ENCODE results near the gene CD300A. TPM values are rescaled to one million over a fixed set of nuclear protein-coding genes. Genes with fewer than 3 reads are reported as not detected.
A peak's percentile ranks its signal among the peaks of the same experiment; 100 is the strongest.

Gene CD300A
- total RNA-seq, 4 donors from 2014 or later = 1.2 to 4.1 (median 2.4) TPM

DNA sequence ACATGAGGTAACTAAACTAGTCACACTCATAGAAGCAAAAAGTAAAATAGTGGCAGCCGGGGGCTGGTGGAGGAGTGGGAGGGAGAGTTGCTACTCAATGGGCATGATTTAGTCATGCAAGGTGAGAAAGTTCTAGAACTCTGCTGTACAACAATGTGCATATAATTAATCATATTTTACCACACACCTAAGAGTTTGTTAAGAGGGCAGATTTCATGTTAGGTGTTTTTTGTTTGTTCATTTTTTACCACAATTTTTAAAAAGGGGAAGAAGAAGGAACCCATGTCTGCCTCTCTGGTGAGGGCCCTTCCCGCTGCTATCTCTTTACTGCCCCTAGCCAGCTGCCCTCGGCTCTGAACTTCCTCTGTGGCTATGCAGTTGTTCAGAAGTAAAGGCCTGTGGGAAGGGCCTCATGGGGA is 53.6 kb downstream of the CD300A start:
- Histone ChIP-seq H3K27ac (replicated peaks in 1 of 4) (peak overlapping the region in 2 of 4 donors; percentile 51 to 65), H3K4me1 (no peaks in the 10 kb centered on the region), H3K9me3 (peaks cover 0 to 13% (median 5%) of the 10 kb centered on the region in 4 donors), H3K27me3 (peaks cover 0 to 6% (median 0%) of the 10 kb centered on the region in 4 donors), H3K36me3 (no peaks in the 10 kb centered on the region), H3K4me3 (no peak overlapping the region)
- intact Hi-C loops (cut with DNase I) = no loop called here
- TF ChIP-seq EP300 (IDR thresholded peaks at IDR 0.05) (no peak), POLR2AphosphoS5 (IDR thresholded peaks at IDR 0.05) (no peak), CTCF (IDR thresholded peaks at IDR 0.05) (no peak), POLR2A (IDR thresholded peaks at IDR 0.05; ENCODE audit: low read depth) (no peak)
- peak; percentile 62 for DNase-seq (ENCODE audit: extremely low spot score)
- WGBS = 80% methylated on average over 3 of the region's 3 CpGs

DNA sequence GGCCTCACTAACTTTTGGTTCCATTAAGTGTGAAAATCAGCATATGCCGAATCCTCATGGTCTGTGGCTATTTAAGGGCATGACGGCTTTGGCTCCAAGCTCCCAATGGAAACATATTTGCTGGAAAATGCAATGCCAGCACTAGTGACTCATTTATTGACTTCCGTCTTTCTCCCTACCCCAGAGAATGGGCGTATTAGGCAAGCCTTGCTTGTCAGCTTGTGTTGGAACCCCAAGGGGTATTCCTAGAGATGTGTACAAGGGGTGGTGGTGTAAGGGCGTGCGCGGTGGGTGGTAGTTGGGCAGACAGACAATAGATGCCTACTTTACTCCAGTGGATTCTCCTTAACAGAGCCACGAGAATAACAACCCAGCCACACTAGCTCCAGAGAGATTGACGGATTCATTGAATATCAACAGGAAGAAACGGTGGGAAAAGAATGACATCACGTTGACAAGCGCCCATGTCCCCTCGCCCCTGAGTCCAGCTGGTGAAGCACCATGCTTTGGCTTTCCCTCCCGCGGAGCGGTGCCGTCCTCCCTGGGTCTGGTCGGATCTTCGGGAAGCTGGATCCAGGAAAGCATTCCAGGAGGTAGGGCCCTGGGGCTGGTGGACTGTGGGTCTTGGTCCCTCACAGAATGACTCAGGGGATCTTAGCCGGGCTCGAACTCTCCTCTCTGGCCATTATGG is 54.5 kb downstream of the CD300A start:
- no peak overlapping the region for H3K4me3 ChIP-seq
- peak overlapping the region in 3 of 4 donors; percentile 40 to 65 (median 51) for H3K27ac ChIP-seq (replicated peaks in 1 of 4)
- H3K9me3 ChIP-seq = peaks cover 0 to 13% (median 5%) of the 10 kb centered on the region in 4 donors
- intact Hi-C loops (cut with DNase I) = no loop called here
- WGBS = 82% methylated on average over 21 of the region's 21 CpGs
- peaks cover 0 to 10% (median 0%) of the 10 kb centered on the region in 4 donors for H3K27me3 ChIP-seq
- no peaks in the 10 kb centered on the region for H3K4me1 ChIP-seq
- H3K36me3 ChIP-seq = no peaks in the 10 kb centered on the region
- DNase-seq (ENCODE audit: extremely low spot score) = peak; percentile 86
- TF ChIP-seq CTCF (IDR thresholded peaks at IDR 0.05) (no peak), POLR2AphosphoS5 (IDR thresholded peaks at IDR 0.05) (peak in 1 of 2 donors; percentile 34), EP300 (IDR thresholded peaks at IDR 0.05) (no peak)

DNA sequence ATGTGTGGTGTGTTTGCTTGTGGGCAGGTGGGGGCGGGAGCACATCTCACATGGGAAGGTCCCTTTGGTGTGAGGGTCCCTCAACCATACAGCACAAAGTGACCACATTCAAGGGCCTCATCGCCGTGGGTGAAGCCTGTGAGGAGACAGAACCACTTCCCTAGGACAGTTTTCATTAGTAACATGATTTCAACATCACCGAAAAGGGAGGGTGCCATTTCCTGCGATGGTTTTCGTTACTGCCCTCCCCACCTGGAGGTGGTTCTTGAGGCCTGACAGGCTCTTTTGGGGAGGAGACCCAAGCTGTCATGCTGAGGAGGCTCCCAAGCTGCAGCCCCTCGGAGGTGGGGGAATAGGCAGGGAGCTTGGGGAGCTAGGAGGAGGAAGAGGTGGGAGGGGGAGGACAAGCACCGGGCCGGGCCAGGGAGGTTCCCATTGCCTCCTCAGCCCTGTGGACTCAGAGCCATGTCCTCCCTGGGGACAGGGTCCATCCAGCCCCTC is 55.3 kb downstream of the CD300A start:
- Histone ChIP-seq H3K27ac (replicated peaks in 1 of 4) (peak overlapping the region; percentile 14 to 65 (median 46)), H3K36me3 (no peaks in the 10 kb centered on the region), H3K4me3 (no peak overlapping the region), H3K4me1 (no peaks in the 10 kb centered on the region), H3K27me3 (peaks cover 0 to 10% (median 0%) of the 10 kb centered on the region in 4 donors), H3K9me3 (peaks cover 0 to 13% (median 5%) of the 10 kb centered on the region in 4 donors)
- DNase-seq (ENCODE audit: extremely low spot score) = peak; percentile 87
- TF ChIP-seq POLR2A (IDR thresholded peaks at IDR 0.05; ENCODE audit: low read depth) = no peak
- no peak for TF ChIP-seq POLR2AphosphoS5 (IDR thresholded peaks at IDR 0.05)
- no peak for TF ChIP-seq EP300 (IDR thresholded peaks at IDR 0.05)
- no peak for TF ChIP-seq CTCF (IDR thresholded peaks at IDR 0.05)
- 74% methylated on average over 8 of the region's 9 CpGs for WGBS
- intact Hi-C loops (cut with DNase I) = no loop called here

DNA sequence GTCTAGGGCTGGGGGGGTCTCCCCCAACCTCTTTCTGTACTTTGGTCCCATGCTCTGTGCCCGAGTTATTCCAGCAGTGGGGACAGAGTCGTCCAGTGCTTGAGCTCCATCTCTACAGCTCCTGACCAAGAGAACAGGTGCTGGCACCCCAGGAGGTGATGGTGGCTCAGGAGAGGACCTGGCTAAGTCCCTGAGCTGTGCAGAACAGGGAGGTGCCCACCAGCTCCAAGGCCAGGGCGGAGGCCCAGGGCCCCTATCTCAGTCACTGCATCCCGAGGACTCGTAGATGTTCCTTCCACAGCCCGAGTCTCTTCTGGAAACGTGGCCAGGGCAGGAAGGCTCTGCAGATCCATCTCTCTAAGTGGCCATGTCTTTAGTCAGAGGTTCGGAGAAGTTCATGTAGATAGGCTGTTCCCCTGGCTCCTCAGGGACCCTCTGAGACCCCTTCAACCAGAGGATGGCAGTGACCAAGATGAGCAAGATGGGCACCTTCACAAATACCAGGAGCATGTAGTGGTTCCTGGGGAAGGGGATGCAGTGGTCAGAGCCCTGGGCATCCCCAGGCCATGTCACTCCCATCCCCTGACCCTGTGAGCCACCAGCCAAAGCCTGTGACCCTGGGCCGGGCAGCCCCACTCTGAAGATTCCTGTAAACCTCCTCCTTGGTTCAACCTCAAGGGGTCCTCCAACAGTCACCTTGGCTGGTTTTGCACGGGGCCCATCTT is 56.1 kb downstream of the CD300A start:
- Histone ChIP-seq H3K27ac (replicated peaks in 1 of 4) (no peak overlapping the region), H3K4me3 (no peak overlapping the region), H3K36me3 (no peaks in the 10 kb centered on the region), H3K9me3 (peaks cover 0 to 13% (median 5%) of the 10 kb centered on the region in 4 donors), H3K4me1 (no peaks in the 10 kb centered on the region), H3K27me3 (peaks cover 0 to 10% (median 0%) of the 10 kb centered on the region in 4 donors)
- peak; percentile 77 for DNase-seq (ENCODE audit: extremely low spot score)
- WGBS = 90% methylated on average over 7 of the region's 10 CpGs
- intact Hi-C loops (cut with DNase I) = no loop called here
- TF ChIP-seq POLR2A (IDR thresholded peaks at IDR 0.05; ENCODE audit: low read depth) = no peak
- no peak for TF ChIP-seq EP300 (IDR thresholded peaks at IDR 0.05)
- TF ChIP-seq POLR2AphosphoS5 (IDR thresholded peaks at IDR 0.05) = no peak
- TF ChIP-seq CTCF (IDR thresholded peaks at IDR 0.05) = no peak

Data from esophagus muscularis mucosa (tissue), 4 donors.